H1 (cell line): ENCODE data around the gene SYT13. TPM values are rescaled to one million over a fixed set of nuclear protein-coding genes. Genes with fewer than 3 reads are reported as not detected.

Experiments used
- CTCF ChIA-PET: fragments of 300-600 bp; sonication (Branson Sonifier 250); formaldehyde crosslinking; loops from one replicate; lab custom pipeline; 2021; ENCODE audit not compliant: partially characterized antibody; lab: Charles Lee
- POLR2A ChIA-PET: fragments of 300-600 bp; sonication (Branson Sonifier 250); formaldehyde crosslinking; loops from one replicate; lab custom pipeline; 2021; ENCODE audit warnings: inconsistent platforms; ENCODE audit not compliant: partially characterized antibody; lab: Charles Lee
- DNase-seq, 2 experiments: peaks; one replicate each; pipeline versions ENCODE4 v3.0.0 to v3.0.0-alpha.2; 2010 to 2022; ENCODE audit warnings: low spot score in 2 of 2, low read depth in 1 of 2, mixed read lengths in 1 of 2
- FAIRE-seq: peaks from 2 replicates; lab custom pipeline; 2011; peaks lifted over from hg19 to GRCh38; lab: Jason Lieb, UNC
- H2AFZ ChIP-seq: 2 replicates; pipeline ENCODE4 v1.8.1; 2012; ENCODE audit warnings: low read length, inconsistent platforms
- H2AK5ac ChIP-seq: 2 replicates; pipeline ENCODE4 v1.6.1; 2013; ENCODE audit warnings: low read depth, low read length
- H2BK120ac ChIP-seq: replicated peaks from 2 replicates; pipeline ENCODE3; 2013; ENCODE audit warnings: low read depth, low read length, inconsistent platforms
- H2BK12ac ChIP-seq: 2 replicates; pipeline ENCODE4 v1.6.1; 2013; ENCODE audit warnings: low read depth, low read length
- H2BK15ac ChIP-seq: 2 replicates; pipeline ENCODE4 v1.6.1; 2013; ENCODE audit warnings: low read length
- H2BK20ac ChIP-seq: 2 replicates; pipeline ENCODE4 v1.6.1; 2013; ENCODE audit warnings: low read length
- H2BK5ac ChIP-seq: 2 replicates; pipeline ENCODE4 v1.6.1; 2013; ENCODE audit warnings: low read depth, low read length
- H3K14ac ChIP-seq: 2 replicates; pipeline ENCODE4 v1.6.1; 2013; ENCODE audit warnings: inconsistent platforms; ENCODE audit not compliant: insufficient read length
- H3K18ac ChIP-seq: 2 replicates; pipeline ENCODE4 v1.6.1; 2013; ENCODE audit warnings: low read length; ENCODE audit errors: extremely low read depth
- H3K23ac ChIP-seq: 2 replicates; pipeline ENCODE4 v1.6.1; 2013; ENCODE audit warnings: inconsistent platforms; ENCODE audit not compliant: insufficient read length
- H3K23me2 ChIP-seq: 2 replicates; pipeline ENCODE4 v1.6.1; 2013; ENCODE audit warnings: low read depth, low read length
- H3K27ac ChIP-seq: 2 replicates; pipeline ENCODE4 v1.6.1; 2011; ENCODE audit warnings: low read depth, low read length, inconsistent platforms
- H3K27me3 ChIP-seq, 4 experiments: replicated peaks in 1 of 4; 1 replicate in 1 of 4; 2 replicates in 3 of 4; pipeline versions ENCODE4 v1.6.1 to v1.8.1; 2011 to 2013; ENCODE audit warnings: low read length in 3 of 4, mild to moderate bottlenecking in 3 of 4, inconsistent platforms in 2 of 4, mixed read lengths in 2 of 4, moderate library complexity in 1 of 4; ENCODE audit not compliant: control insufficient read depth in 3 of 4, insufficient read depth in 3 of 4; ENCODE audit errors: extremely low read depth in 1 of 4
- H3K36me3 ChIP-seq, 4 experiments: 2 replicates each; pipeline versions ENCODE4 v1.6.1 to v1.8.1; 2011 to 2013; ENCODE audit warnings: mild to moderate bottlenecking in 4 of 4, low read length in 3 of 4, moderate library complexity in 2 of 4, control low read depth in 1 of 4, inconsistent platforms in 1 of 4; ENCODE audit not compliant: insufficient read depth in 4 of 4, control insufficient read depth in 2 of 4
- H3K4ac ChIP-seq: replicated peaks from 2 replicates; pipeline ENCODE3; 2013; ENCODE audit warnings: low read length, low read depth, mixed read lengths, inconsistent platforms; ENCODE audit not compliant: insufficient read length
- H3K4me1 ChIP-seq, 4 experiments: replicated peaks in 1 of 4; 1 replicate in 1 of 4; 2 replicates in 3 of 4; pipeline versions ENCODE4 v1.6.1 to v1.8.1; 2011 to 2013; ENCODE audit warnings: low read length in 3 of 4, inconsistent platforms in 2 of 4, mixed read lengths in 1 of 4; ENCODE audit not compliant: insufficient read depth in 4 of 4, control insufficient read depth in 3 of 4
- H3K4me2 ChIP-seq, 2 experiments: 2 replicates each; pipeline versions ENCODE4 v1.6.1 to v1.8.1; 2011 to 2013; ENCODE audit warnings: low read depth in 2 of 2, low read length in 2 of 2, control low read depth in 1 of 2, inconsistent platforms in 1 of 2, mild to moderate bottlenecking in 1 of 2; ENCODE audit not compliant: insufficient read depth in 1 of 2
- H3K4me3 ChIP-seq, 4 experiments: fragments of 200-600, 300-600 bp in 1 of 4; sonication (generic), shearing (Covaris generic), sonication (Bioruptor Twin) in 1 of 4; 2 replicates each; pipeline versions ENCODE4 v1.5.1 to v1.8.1; 2011 to 2016; ENCODE audit warnings: low read length in 4 of 4, low read depth in 3 of 4, control low read depth in 2 of 4, inconsistent platforms in 2 of 4, mild to moderate bottlenecking in 2 of 4, mixed read lengths in 1 of 4, moderate library complexity in 1 of 4; ENCODE audit not compliant: insufficient read depth in 2 of 4; ENCODE audit errors: extremely low read depth in 1 of 4
- H3K56ac ChIP-seq: replicated peaks from 2 replicates; pipeline ENCODE3; 2013; ENCODE audit warnings: low read depth, mild to moderate bottlenecking, mixed read lengths, low read length, inconsistent platforms; ENCODE audit not compliant: insufficient read length
- H3K79me1 ChIP-seq: 2 replicates; pipeline ENCODE4 v1.6.1; 2013; ENCODE audit warnings: low read depth, low read length, control low read depth
- H3K79me2 ChIP-seq, 2 experiments: 2 replicates each; pipeline versions ENCODE4 v1.6.1 to v1.8.1; 2012 to 2013; ENCODE audit warnings: low read length in 2 of 2, mild to moderate bottlenecking in 2 of 2, inconsistent platforms in 1 of 2; ENCODE audit not compliant: insufficient read depth in 2 of 2, control insufficient read depth in 1 of 2
- H3K9ac ChIP-seq, 4 experiments: replicated peaks in 1 of 4; 1 replicate in 1 of 4; 2 replicates in 3 of 4; pipeline versions ENCODE4 v1.6.1 to v1.8.1; 2011 to 2013; ENCODE audit warnings: low read depth in 3 of 4, low read length in 3 of 4, control low read depth in 2 of 4, mild to moderate bottlenecking in 2 of 4, moderate library complexity in 2 of 4, inconsistent platforms in 1 of 4; ENCODE audit errors: extremely low read depth in 1 of 4
- H3K9me3 ChIP-seq, 2 experiments: 2 replicates each; pipeline versions ENCODE4 v1.6.1 to v1.8.1; 2012 to 2013; ENCODE audit warnings: mild to moderate bottlenecking in 2 of 2, moderate library complexity in 2 of 2, control low read depth in 1 of 2, inconsistent platforms in 1 of 2, low read depth in 1 of 2, low read length in 1 of 2, mixed read lengths in 1 of 2; ENCODE audit not compliant: insufficient read depth in 2 of 2
- H4K20me1 ChIP-seq, 2 experiments: replicated peaks in 1 of 2; 2 replicates each; pipeline versions ENCODE3 to v1.8.1; 2011 to 2013; ENCODE audit warnings: inconsistent platforms in 2 of 2, low read length in 2 of 2, mild to moderate bottlenecking in 1 of 2; ENCODE audit not compliant: insufficient read depth in 2 of 2, control insufficient read depth in 1 of 2
- H4K5ac ChIP-seq: 2 replicates; pipeline ENCODE4 v1.6.1; 2013; ENCODE audit warnings: low read length, low read depth, mixed read lengths, inconsistent platforms; ENCODE audit not compliant: insufficient read length
- H4K8ac ChIP-seq: 2 replicates; pipeline ENCODE4 v1.8.0; 2013; ENCODE audit warnings: mild to moderate bottlenecking, moderate library complexity, low read length, inconsistent platforms; ENCODE audit not compliant: insufficient read depth; ENCODE audit errors: extremely low read depth
- H4K91ac ChIP-seq: replicated peaks from 2 replicates; pipeline ENCODE3; 2013; ENCODE audit warnings: low read length, mixed read lengths, inconsistent platforms; ENCODE audit not compliant: insufficient read length
- CHD2 ChIP-seq: IDR thresholded peaks from 2 replicates; pipeline ENCODE4 v1.6.1; 2012; ENCODE audit warnings: low read length, improper control_type of control experiment
- CTBP2 ChIP-seq: IDR thresholded peaks from 2 replicates; pipeline ENCODE4 v1.7.0; 2011; ENCODE audit warnings: borderline replicate concordance, mild to moderate bottlenecking, moderate library complexity, mixed read lengths, low read length; ENCODE audit not compliant: insufficient read depth, insufficient read length
- EP300 ChIP-seq, 2 experiments: IDR thresholded peaks; 1 replicate in 1 of 2; 2 replicates in 1 of 2; pipeline ENCODE4 v1.6.1; 2011 to 2012; ENCODE audit warnings: low read depth in 2 of 2, low read length in 2 of 2, mild to moderate bottlenecking in 2 of 2, borderline replicate concordance in 1 of 2, inconsistent platforms in 1 of 2, moderate library complexity in 1 of 2
- FOSL1 ChIP-seq: IDR thresholded peaks from 2 replicates; pipeline ENCODE4 v1.6.1; 2011; ENCODE audit warnings: mild to moderate bottlenecking, low read depth, low read length, moderate library complexity; ENCODE audit not compliant: insufficient read depth
- NANOG ChIP-seq: IDR thresholded peaks from 2 replicates; pipeline ENCODE4 v1.6.1; 2011; ENCODE audit warnings: low read length, low read depth, mild to moderate bottlenecking, inconsistent platforms; ENCODE audit not compliant: insufficient read depth, poor library complexity, severe bottlenecking
- PHF8 ChIP-seq: fragments of 200-600 bp; sonication (generic); conservative IDR thresholded peaks from 2 replicates; pipeline ENCODE4 v1.7.1; 2012; ENCODE audit warnings: low read depth, mild to moderate bottlenecking, inconsistent platforms, low read length, moderate library complexity
- RAD21 ChIP-seq, 2 experiments: IDR thresholded peaks in 1 of 2; conservative IDR thresholded peaks in 1 of 2; 2 replicates each; pipeline ENCODE4 v1.6.1; 2011; ENCODE audit warnings: low read depth in 2 of 2, low read length in 2 of 2, improper control_type of control experiment in 1 of 2, inconsistent platforms in 1 of 2, mild to moderate bottlenecking in 1 of 2, moderate library complexity in 1 of 2
- RBBP5 ChIP-seq: IDR thresholded peaks from 2 replicates; pipeline ENCODE4 v1.7.1; 2012; ENCODE audit warnings: low read depth, mild to moderate bottlenecking, inconsistent platforms, low read length, moderate library complexity, borderline replicate concordance
- RFX5 ChIP-seq: IDR thresholded peaks from 2 replicates; pipeline ENCODE4 v1.6.1; 2011; ENCODE audit warnings: low read depth, low read length, improper control_type of control experiment, borderline replicate concordance
- RNF2 ChIP-seq: fragments of 200-900, 300-1000 bp; sonication (generic); IDR thresholded peaks from 2 replicates; pipeline ENCODE4 v1.7.1; 2016; ENCODE audit warnings: borderline replicate concordance, low read depth, mild to moderate bottlenecking, antibody characterized with exemption, low read length; ENCODE audit not compliant: poor library complexity, severe bottlenecking; ENCODE audit errors: missing control alignments
- SAP30 ChIP-seq: fragments of 300-600 bp; sonication (generic); IDR thresholded peaks from 2 replicates; pipeline ENCODE4 v1.7.1; 2012; ENCODE audit warnings: low read length, moderate library complexity, mild to moderate bottlenecking, inconsistent platforms; ENCODE audit not compliant: insufficient read depth, insufficient replicate concordance
- SIRT6 ChIP-seq: IDR thresholded peaks from one replicate; pipeline ENCODE4 v1.7.1; 2012; ENCODE audit warnings: low read length, inconsistent platforms
- WGBS, 2 experiments: shearing (Covaris generic) in 1 of 2; methylation state at CpG; one replicate each; pipeline versions ENCODE4 v1.1.6 to v1.1.7; 2013 to 2015; ENCODE audit warnings: low lambda C conversion rate in 2 of 2, mixed read lengths in 2 of 2, inconsistent platforms in 1 of 2, low coverage in 1 of 2, missing lambda C conversion rate in 1 of 2; ENCODE audit not compliant: insufficient replicate concordance in 2 of 2, insufficient coverage in 1 of 2, insufficient read length in 1 of 2; ENCODE audit errors: extremely low coverage in 1 of 2, missing lambda C conversion rate in 1 of 2; 5-methylcytosine and 5-hydroxymethylcytosine counted together
- polyA plus RNA-seq, 7 experiments: library from polyadenylated mRNA; depleted of rRNA in 3 of 7; stranded (reverse) in 5 of 7; unstranded in 2 of 7; fragments of >200 nt in 5 of 7; fragments of 200-250 nt in 2 of 7; gene quantifications; 1 replicate in 5 of 7; 2 replicates in 1 of 7; 4 replicates in 1 of 7; pipeline versions ENCODE4 v1.2.1 to v1.2.3, GENCODE V29; 2011 to 2013; ENCODE audit warnings: missing spikeins in 2 of 7, mixed read lengths in 2 of 7
- total RNA-seq: library from RNA; stranded (reverse); fragmentation: NEBNext Ultra II Directional; extraction: Animal tissue kit (Norgen Biotek cat#: 25700); gene quantifications from 2 replicates; pipeline ENCODE4 v1.2.1, GENCODE V29; 2021

Gene SYT13
- total and polyA plus RNA-seq, 2 of the 8 experiments (the other 6 are each of a cell fraction or from before 2014, with no cell fraction given): 4.8 to 13.2 TPM

- Histone ChIP-seq H3K56ac (no peak overlapping the region), H4K20me1 (no peaks in the 10 kb centered on the region), H3K79me1 (no peaks in the 10 kb centered on the region), H3K14ac (no peak overlapping the region), H3K18ac (no peak overlapping the region), H4K91ac (no peak overlapping the region), H3K23me2 (no peaks in the 10 kb centered on the region), H2BK5ac (no peak overlapping the region), H4K8ac (no peak overlapping the region), H3K9me3 (no peaks in the 10 kb centered on the region; a peak in 1 of 4 replicates), H4K5ac (no peak overlapping the region), H2BK120ac (no peak overlapping the region), H3K4me1 (peaks cover 3 to 22% (median 14%) of the 10 kb centered on the region in 4 experiments), H3K36me3 (no peaks in the 10 kb centered on the region), H3K79me2 (no peaks in the 10 kb centered on the region), H3K27ac (no peak overlapping the region), H3K4me3 (no peak overlapping the region)
- no peak for DNase-seq
- 91% methylated on average over 8 of the region's 8 CpGs; no CpG with 5 or more reads in 1 of the 2 experiments for whole genome bisulfite sequencing, 2 experiments
- POLR2A ChIA-PET: interaction anchor here (1.0 to 3.0 kb wide), 2 partner anchors 17 to 27 kb away, joined by 3 to 10 read pairs; no protein-coding TSS in a partner anchor
- FAIRE-seq: no peak
- TF ChIP-seq SAP30 (no peak), RBBP5 (no peak), EP300 (IDR thresholded peaks at IDR 0.05; ENCODE audit: borderline replicate concordance in 1 of 2, low read depth in 2 of 2, low read length in 2 of 2) (no peak), CHD2 (no peak), PHF8 (no peak), RNF2 (no peak), NANOG (no peak), FOSL1 (no peak), RAD21 (IDR thresholded peaks at IDR 0.05 in 1 of 2, conservative IDR thresholded peaks at IDR 0.05 in 1 of 2; ENCODE audit: low read depth in 2 of 2, low read length in 2 of 2) (no peak), CTBP2 (no peak), RFX5 (no peak), SIRT6 (no peak)
- TF ChIP-seq, all 59 proteins: peak for 0
- no peak overlapping the region for H2AK5ac ChIP-seq
- no peak overlapping the region for H2BK20ac ChIP-seq
- CTCF ChIA-PET: interaction anchor here (0.6 to 5.0 kb wide), 8 partner anchors 18 to 124 kb away, joined by 3 to 47 read pairs (median 6); no protein-coding TSS in a partner anchor
- H3K27me3 ChIP-seq: no peaks in the 10 kb centered on the region
- H2BK15ac ChIP-seq: no peak overlapping the region
- H3K23ac ChIP-seq: no peak overlapping the region
- H3K4me2 ChIP-seq: no peak overlapping the region
- H3K4ac ChIP-seq: no peak overlapping the region
- no peak overlapping the region for H2BK12ac ChIP-seq
- H2AFZ ChIP-seq: no peak overlapping the region
- no peak overlapping the region for H3K9ac ChIP-seq
These were observed 78.0 kb downstream of the SYT13 start for GRCh38 chr11:45208135-45208534.
